ENCODE data around the gene RABL6.
A peak's percentile ranks its signal among the peaks of the same experiment; 100 is the strongest.
"Not testable (repeated sequence)": the region's sequence is repeated elsewhere in the genome, so short reads cannot be mapped to it uniquely, and the experiment has no call there.

The RABL6 gene

DNA sequence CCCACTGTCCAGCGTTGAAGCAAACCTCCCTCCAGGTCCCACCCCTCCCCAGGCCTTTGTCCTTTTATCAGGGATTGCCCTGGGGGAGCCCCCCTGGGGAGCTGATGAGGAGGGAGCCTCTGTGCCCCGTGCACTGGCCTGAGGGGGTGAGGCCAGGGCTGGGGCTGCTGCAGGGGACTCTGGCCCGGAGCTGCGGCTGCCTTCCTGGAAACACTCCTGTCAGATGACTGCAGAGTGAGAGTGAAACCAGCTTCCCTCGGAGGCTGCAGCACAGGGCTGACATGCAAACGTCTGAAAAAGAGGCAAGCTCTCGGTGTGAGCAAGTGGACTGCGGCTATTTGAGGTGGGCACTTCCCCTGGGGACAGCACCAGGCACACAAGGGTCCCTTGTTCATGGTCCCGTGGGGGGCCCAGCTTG is 74.0 kb downstream of the RABL6 start:
- DNase-seq (ENCODE audit: low read depth), result no peak

DNA sequence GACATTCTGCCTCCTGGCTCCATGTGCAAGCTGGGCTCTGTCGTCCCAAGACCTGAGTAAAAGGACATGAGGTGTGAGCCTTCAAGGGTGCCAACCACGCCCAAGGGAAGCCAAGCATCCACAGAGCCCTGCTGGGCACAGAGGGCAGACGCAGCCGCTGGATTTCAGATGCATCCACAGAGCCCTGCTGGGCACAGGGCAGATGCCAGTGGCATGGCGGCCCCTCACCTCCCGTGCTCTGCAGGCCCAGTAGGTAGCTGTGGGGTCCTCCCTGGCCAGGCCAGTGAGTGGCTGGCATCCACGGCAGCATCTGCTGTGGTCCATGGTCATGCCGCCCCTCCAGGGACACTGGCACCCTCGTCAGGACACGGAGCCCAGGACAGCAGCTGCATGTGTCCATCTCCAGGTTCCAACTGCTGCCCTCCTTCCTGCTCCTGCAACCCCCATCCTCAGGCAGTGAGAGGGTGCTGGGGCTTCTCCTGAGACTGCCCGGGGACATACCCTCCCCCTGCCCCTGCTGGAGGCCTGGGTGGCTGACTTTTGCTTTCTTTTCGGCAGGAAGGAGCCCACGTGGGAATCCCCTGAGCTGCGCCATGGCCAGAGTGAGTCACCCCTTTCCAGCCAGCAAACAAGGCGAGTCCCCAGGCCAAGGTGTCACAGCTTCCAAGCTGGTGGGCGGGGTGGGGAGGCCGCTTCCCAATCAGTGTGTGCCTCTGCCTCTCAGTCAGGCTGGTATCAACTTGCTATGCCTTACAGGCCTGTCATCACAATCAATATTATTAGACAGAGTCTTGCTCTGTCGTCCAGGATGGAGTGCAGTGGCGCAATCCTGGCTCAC is 74.6 kb downstream of the RABL6 start:
- peak; percentile 87 for DNase-seq (ENCODE audit: low read depth)

DNA sequence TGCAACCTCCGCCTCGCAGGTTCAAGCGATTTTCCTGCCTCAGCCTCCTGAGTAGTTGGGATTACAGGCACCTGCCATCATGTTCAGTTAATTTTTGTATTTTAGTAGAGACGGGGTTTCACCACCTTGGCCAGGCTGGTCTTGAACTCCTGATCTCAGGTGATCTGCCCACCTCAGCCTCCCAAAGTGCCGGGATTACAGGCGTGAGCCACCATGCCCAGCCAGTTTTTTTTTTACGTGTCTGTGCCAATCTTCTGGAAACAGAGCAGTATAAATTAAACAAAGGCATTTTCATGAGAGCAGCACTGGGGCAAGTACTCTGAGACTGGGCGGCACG is 75.2 kb downstream of the RABL6 start:
- DNase-seq (ENCODE audit: low read depth), result not testable (repeated sequence)

DNA sequence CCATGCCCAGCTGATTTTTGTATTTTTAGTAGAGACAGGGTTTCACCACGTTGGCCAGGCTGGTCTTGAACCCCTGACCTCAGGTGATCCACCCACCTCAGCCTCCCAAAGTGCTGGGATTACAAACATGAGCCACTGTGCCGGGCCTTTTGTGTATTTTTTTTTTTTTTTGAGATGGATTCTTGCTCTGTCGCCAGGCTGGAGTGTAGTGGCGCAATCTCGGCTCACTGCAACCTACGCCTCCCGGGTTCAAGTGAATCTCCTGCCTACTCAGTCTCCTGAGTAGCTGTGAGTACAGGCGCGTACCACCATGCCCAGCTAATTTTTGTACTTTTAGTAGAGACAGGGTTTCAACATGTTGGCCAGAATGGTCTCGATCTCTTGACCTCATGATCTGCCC is 75.9 kb downstream of the RABL6 start:
- DNase-seq (ENCODE audit: low read depth), result not testable (repeated sequence)

DNA sequence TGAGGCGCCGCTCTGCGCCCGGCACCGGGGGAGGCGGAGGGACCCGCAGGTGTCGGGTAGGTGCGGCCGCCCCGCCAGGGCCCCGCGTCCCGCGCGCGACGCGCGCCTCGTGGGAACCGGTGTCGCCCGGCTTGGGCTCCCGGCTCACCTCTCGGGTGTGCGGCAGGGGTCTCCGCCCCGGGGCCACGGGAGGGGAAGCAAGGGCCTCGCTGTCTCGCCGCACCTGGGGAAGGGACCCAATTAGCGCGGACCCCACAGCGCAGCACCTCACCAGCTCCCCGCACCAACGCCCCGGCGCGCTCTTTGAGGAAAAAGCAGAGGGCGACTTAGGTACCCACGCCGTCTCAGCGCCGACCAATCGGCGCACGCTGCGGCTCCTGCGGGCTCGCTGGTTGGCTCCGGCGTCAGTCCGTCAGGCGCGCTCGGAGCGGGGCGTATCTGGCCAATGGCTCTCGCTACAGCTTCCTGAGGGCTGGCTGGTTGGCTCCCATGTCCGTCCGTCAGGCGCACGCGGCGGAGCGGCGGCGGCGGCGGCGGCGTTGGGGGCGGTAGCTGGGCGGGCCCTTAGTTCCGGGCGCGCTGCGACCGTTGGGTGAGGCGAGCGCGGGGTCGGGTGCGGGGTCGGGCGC is 78.3 kb downstream of the RABL6 start, which contains the start of gene TRAF2:
Gene TRAF2 (plus strand): TSS at position 567 of the 629 bp plus-strand sequence. CDS start 12,225 bp downstream, outside the sequence.
- DNase-seq (ENCODE audit: low read depth), result peak; percentile 97

DNA sequence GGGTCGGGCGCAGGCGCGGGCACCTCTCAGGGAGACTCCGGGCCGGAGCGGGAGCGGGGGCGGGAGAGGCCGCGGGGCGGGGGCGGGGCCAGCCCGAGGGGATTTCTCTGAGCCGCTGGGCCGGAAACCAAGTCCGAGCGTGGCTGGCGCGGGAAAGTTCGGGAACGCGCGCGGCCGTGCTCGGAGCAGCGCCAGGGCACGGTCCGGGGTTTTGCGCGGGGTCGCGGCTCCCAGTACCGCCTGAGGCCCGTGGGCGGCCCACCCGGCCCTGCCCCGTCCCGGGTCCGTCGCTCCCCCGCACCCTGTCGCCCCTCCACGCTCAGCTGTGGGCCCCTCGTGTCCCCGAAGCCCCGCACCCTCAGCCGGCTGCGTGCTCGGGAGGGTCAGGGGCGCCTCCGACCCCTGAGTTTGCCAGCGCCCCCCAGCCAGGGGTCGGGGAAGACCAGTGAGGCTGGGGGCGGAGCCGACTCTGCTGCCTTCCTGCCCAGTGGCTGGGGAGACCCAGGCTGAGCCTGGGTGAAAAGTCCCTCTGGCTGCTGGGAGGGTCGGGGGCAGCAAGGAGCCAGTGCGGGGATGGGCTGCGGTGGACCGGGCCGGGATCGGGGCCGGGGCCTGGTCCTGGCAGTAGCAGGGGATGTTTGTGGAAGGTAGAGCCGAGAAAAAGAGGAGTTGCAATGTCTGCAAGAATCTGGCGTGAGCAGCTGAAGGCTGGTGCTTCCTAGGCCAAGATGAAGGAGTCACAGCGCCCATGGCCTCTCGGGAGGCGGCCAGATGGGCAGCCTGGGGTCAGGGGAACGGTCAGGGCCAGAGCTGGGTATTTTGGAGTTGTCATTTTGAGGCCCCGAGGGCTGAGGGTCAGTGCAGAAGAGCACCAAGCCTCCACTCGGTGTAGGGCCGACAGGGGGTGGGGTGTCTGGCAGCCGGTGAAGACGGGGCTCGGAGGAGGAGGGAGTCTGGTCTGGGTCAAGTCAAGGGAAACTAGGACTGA is 79.2 kb downstream of the RABL6 start:
- no peak for DNase-seq (ENCODE audit: low read depth)

DNA sequence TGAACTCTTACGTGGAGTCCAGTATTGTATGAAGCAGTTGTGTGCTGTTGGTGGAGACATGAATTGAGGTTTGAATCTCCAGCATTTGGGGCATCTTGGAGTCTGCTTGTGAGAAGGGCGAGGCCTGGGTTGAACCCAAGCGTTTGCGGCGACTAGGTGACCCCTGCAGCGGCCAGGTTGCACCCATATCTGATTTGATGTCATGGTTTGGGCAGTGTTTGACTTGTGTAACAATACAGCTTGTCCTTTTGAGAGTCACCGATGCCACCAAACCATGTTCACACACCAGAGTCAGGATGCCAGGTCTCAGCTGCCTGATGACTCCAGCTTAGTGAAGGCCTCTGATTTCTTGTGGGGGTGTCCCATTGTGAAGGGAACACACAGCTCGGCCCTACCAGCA is 80.7 kb downstream of the RABL6 start:
- no peak for DNase-seq (ENCODE audit: low read depth)

DNA sequence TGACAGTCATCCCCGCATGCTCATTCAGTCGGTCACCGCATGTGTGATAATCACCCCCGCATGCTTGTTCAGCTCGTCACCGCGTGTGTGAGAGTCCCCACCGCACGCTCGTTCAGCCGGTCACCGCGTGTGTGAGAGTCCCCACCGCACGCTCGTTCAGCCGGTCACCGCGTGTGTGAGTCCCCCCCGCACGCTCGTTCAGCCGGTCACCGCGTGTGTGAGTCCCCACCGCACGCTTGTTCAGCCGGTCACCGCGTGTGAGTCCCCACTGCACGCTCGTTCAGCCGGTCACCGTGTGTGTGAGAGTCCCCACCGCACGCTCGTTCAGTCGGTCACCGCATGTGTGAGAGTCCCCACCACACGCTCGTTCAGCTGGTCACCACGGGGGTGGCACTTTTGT is 82.1 kb downstream of the RABL6 start:
- no peak for DNase-seq (ENCODE audit: low read depth)

DNA sequence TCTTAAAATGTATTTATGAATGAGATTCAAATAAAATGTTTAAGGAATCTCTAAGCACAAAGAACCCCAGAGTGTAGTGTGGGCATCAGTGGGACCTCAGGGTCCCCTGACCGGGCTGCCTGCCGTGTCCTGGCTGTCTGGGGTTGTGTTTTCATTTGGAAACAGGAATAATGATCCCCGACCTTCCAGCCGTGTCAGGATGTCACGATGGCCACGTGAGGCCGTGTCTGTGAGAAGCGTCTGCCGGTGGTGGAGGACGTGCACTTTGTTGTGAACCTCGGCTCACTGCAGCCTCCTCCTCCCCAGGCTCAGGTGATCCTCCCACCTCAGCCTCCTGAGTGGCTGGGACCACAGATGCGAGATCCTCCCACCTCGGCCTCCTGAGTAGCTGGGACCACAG is 82.9 kb downstream of the RABL6 start:
- no peak for DNase-seq (ENCODE audit: low read depth)

Data from stimulated activated CD8-positive, alpha-beta memory T cell treated with anti-CD3 and anti-CD28 coated beads, Interleukin-12 subunit alpha, Interleukin-12 subunit beta, amount 100 ng/mL, for 4 hours (primary cell).